Cortex of kidney (tissue), 1 donor: Measurements from ENCODE around the gene MCOLN1.

Source experiments
- DNase-seq: peaks from one replicate; lab custom pipeline; 2025; lab: John Stamatoyannopoulos, UW

MCOLN1 gene

GRCh38 chr19:7522072-7522922 lies at the start of gene MCOLN1:
MCOLN1 (plus strand) TSS chr19:7522624; CDS start chr19:7522751, 127 bp downstream.
- DNase-seq, result peak; percentile 75

- DNase-seq, result no peak
Observed at GRCh38 chr19:7475665-7476064, 46.8 kb upstream of the MCOLN1 start.

GRCh38 chr19:7476241-7476640 lies 46.2 kb upstream of the MCOLN1 start:
- DNase-seq, result no peak

GRCh38 chr19:7476777-7477494 lies 45.5 kb upstream of the MCOLN1 start:
- no peak for DNase-seq

GRCh38 chr19:7477758-7478157 lies 44.7 kb upstream of the MCOLN1 start:
- no peak for DNase-seq

GRCh38 chr19:7478173-7478842 lies 44.1 kb upstream of the MCOLN1 start:
- no peak for DNase-seq

GRCh38 chr19:7478843-7479227 lies 43.6 kb upstream of the MCOLN1 start:
- DNase-seq, result no peak

- DNase-seq, result no peak
Observed at GRCh38 chr19:7480222-7480969, 42.0 kb upstream of the MCOLN1 start.

- DNase-seq, result no peak
Observed at GRCh38 chr19:7480970-7481255, 41.5 kb upstream of the MCOLN1 start.

GRCh38 chr19:7482584-7483439 lies 39.6 kb upstream of the MCOLN1 start:
- DNase-seq, result no peak

GRCh38 chr19:7483720-7484201 lies 38.7 kb upstream of the MCOLN1 start:
- DNase-seq, result no peak

GRCh38 chr19:7486923-7487322 lies 35.5 kb upstream of the MCOLN1 start:
- no peak for DNase-seq

GRCh38 chr19:7488736-7489353 lies 33.6 kb upstream of the MCOLN1 start, which contains the start of gene PEX11G:
PEX11G (minus strand) TSS chr19:7489035; CDS start chr19:7489010, 25 bp downstream.
- no peak for DNase-seq

- no peak for DNase-seq
Observed at GRCh38 chr19:7489609-7490044, 32.8 kb upstream of the MCOLN1 start.

- DNase-seq, result no peak
Observed at GRCh38 chr19:7492142-7492541, 30.3 kb upstream of the MCOLN1 start.

GRCh38 chr19:7492558-7492957 lies 29.9 kb upstream of the MCOLN1 start:
- DNase-seq, result no peak

- no peak for DNase-seq
Observed at GRCh38 chr19:7494416-7495098, 27.9 kb upstream of the MCOLN1 start.

- DNase-seq, result no peak
Observed at GRCh38 chr19:7497292-7497691, 25.1 kb upstream of the MCOLN1 start.

GRCh38 chr19:7500811-7501450 lies 21.5 kb upstream of the MCOLN1 start:
- DNase-seq, result no peak
